Loucy (cell line): ENCODE data around the gene CABP5.

Experiments
- H2AFZ ChIP-seq: fragments of 200-600 bp; sonication (generic); 2 replicates; pipeline ENCODE4 v1.6.0; 2016; ENCODE audit warnings: antibody characterized with exemption, mild to moderate bottlenecking, low read length, moderate library complexity
- H3F3A ChIP-seq: fragments of 200-600 bp; 2 replicates; pipeline ENCODE4 v1.6.0; 2016; ENCODE audit warnings: antibody characterized with exemption, low read depth, mild to moderate bottlenecking
- H3K27me3 ChIP-seq: fragments of 200-600 bp; sonication (generic); 2 replicates; pipeline ENCODE4 v1.6.1; 2014; ENCODE audit warnings: low read length, mild to moderate bottlenecking; ENCODE audit not compliant: insufficient read depth, poor library complexity, severe bottlenecking
- H3K36me3 ChIP-seq: fragments of 200-600 bp; sonication (generic); 2 replicates; pipeline ENCODE4 v1.6.1; 2016; ENCODE audit warnings: low read length; ENCODE audit not compliant: insufficient read depth
- H3K4me1 ChIP-seq: fragments of 200-600 bp; sonication (generic); 2 replicates; pipeline ENCODE4 v1.5.1; 2014; ENCODE audit warnings: low read length, mild to moderate bottlenecking; ENCODE audit not compliant: insufficient read depth, poor library complexity, severe bottlenecking
- H3K4me2 ChIP-seq: fragments of 200-600 bp; sonication (generic); 2 replicates; pipeline ENCODE4 v1.6.0; 2014; ENCODE audit warnings: antibody characterized with exemption, low read length, low read depth, mild to moderate bottlenecking; ENCODE audit not compliant: poor library complexity, severe bottlenecking
- H3K4me3 ChIP-seq: fragments of 200-600 bp; sonication (generic); 2 replicates; pipeline ENCODE4 v1.5.1; 2014; ENCODE audit warnings: low read length, mild to moderate bottlenecking, mixed read lengths; ENCODE audit not compliant: poor library complexity, severe bottlenecking
- H3K79me2 ChIP-seq: fragments of 200-600 bp; sonication (generic); 2 replicates; pipeline ENCODE4 v1.6.1; 2014; ENCODE audit warnings: low read length; ENCODE audit not compliant: insufficient read depth
- H3K9ac ChIP-seq: fragments of 200-600 bp; sonication (generic); 2 replicates; pipeline ENCODE4 v1.6.0; 2014; ENCODE audit warnings: mild to moderate bottlenecking, low read depth, low read length, moderate library complexity; ENCODE audit not compliant: poor library complexity, severe bottlenecking
- H3K9me2 ChIP-seq: fragments of 200-600 bp; sonication (generic); replicated peaks from 2 replicates; pipeline ENCODE4 v1.6.1; 2016; ENCODE audit warnings: low read depth, low read length, mixed read lengths
- H3K9me3 ChIP-seq: fragments of 200-600 bp; sonication (generic); 2 replicates; pipeline ENCODE4 v1.6.1; 2014; ENCODE audit warnings: mild to moderate bottlenecking, antibody characterized with exemption, low read length, low read depth; ENCODE audit not compliant: insufficient read depth
- H4K20me1 ChIP-seq: fragments of 200-600 bp; sonication (generic); 2 replicates; pipeline ENCODE4 v1.6.0; 2014; ENCODE audit warnings: antibody characterized with exemption, low read length, mild to moderate bottlenecking; ENCODE audit not compliant: insufficient read depth, poor library complexity, severe bottlenecking
- CTCF ChIP-seq: fragments of 200-600 bp; sonication (generic); conservative IDR thresholded peaks from 2 replicates; pipeline ENCODE4 v1.5.1; 2014; ENCODE audit warnings: mild to moderate bottlenecking, antibody characterized with exemption, low read length
- EZH2phosphoT487 ChIP-seq: fragments of 200-600 bp; IDR thresholded peaks from 2 replicates; pipeline ENCODE4 v1.6.1; 2018; ENCODE audit warnings: antibody characterized with exemption, mild to moderate bottlenecking, moderate library complexity, borderline replicate concordance

CABP5 gene

GRCh38 chr19:48060381-48060780 is 16.5 kb upstream of the CABP5 start:
- Histone ChIP-seq H3K36me3 (no peaks in the 10 kb centered on the region), H4K20me1 (no peaks in the 10 kb centered on the region), H3K4me2 (no peak overlapping the region), H3K4me3 (no peak overlapping the region), H3K27me3 (no peaks in the 10 kb centered on the region), H3K9me3 (no peaks in the 10 kb centered on the region), H3K9me2 (no peaks in the 10 kb centered on the region), H3K79me2 (no peaks in the 10 kb centered on the region), H2AFZ (no peak overlapping the region), H3F3A (no peaks in the 10 kb centered on the region), H3K9ac (no peak overlapping the region), H3K4me1 (no peaks in the 10 kb centered on the region)
- TF ChIP-seq CTCF (no peak), EZH2phosphoT487 (no peak)

GRCh38 chr19:48059331-48059730 is 15.5 kb upstream of the CABP5 start:
- Histone ChIP-seq H4K20me1 (no peaks in the 10 kb centered on the region), H3K9ac (no peak overlapping the region), H3K4me3 (no peak overlapping the region), H3K27me3 (no peaks in the 10 kb centered on the region), H3K9me3 (no peaks in the 10 kb centered on the region), H3K36me3 (no peaks in the 10 kb centered on the region), H3K79me2 (no peaks in the 10 kb centered on the region), H3K4me2 (no peak overlapping the region), H3K4me1 (no peaks in the 10 kb centered on the region), H3K9me2 (no peaks in the 10 kb centered on the region), H2AFZ (no peak overlapping the region), H3F3A (no peaks in the 10 kb centered on the region)
- TF ChIP-seq CTCF (no peak), EZH2phosphoT487 (no peak)

- Histone ChIP-seq H4K20me1 (no peaks in the 10 kb centered on the region), H3K4me2 (no peak overlapping the region), H3K4me3 (no peak overlapping the region), H3K79me2 (no peaks in the 10 kb centered on the region), H3K9me2 (no peaks in the 10 kb centered on the region), H3K36me3 (no peaks in the 10 kb centered on the region), H3K27me3 (no peaks in the 10 kb centered on the region), H3F3A (no peaks in the 10 kb centered on the region), H3K4me1 (no peaks in the 10 kb centered on the region), H3K9me3 (no peaks in the 10 kb centered on the region; the same call in 1 of the 2 replicates), H2AFZ (no peak overlapping the region), H3K9ac (no peak overlapping the region)
- TF ChIP-seq EZH2phosphoT487 (no peak), CTCF (no peak)
Measured at GRCh38 chr19:48053856-48054255, 10.0 kb upstream of the CABP5 start.
